B cell (primary cell): Measurements from ENCODE around the gene KIF26B.

ENCODE experiments used
- CTCF ChIP-seq: fragments of 200-600 bp; IDR thresholded peaks from one replicate; pipeline ENCODE4 v1.8.0; 2022; ENCODE audit warnings: antibody characterized with exemption, mild to moderate bottlenecking
- EZH2 ChIP-seq: IDR thresholded peaks from 2 replicates; pipeline ENCODE4 v1.6.1; 2012; ENCODE audit warnings: borderline replicate concordance, low read depth, mild to moderate bottlenecking, moderate library complexity, low read length; ENCODE audit not compliant: insufficient read depth, poor library complexity, severe bottlenecking

- TF ChIP-seq CTCF (no peak), EZH2 (no peak)
These were observed 435.9 kb downstream of the KIF26B start for GRCh38 chr1:245590726-245591125.
